Stromal cell of bone marrow (primary cell): ENCODE measurements around the gene GPR18.
"Not testable (repeated sequence)": the region's sequence is repeated elsewhere in the genome, so short reads cannot be mapped to it uniquely, and the experiment has no call there.

Source experiments
- DNase-seq: peaks from one replicate; pipeline ENCODE4 v3.0.0-alpha.2; 2012; ENCODE audit warnings: low read depth

GPR18 gene

GRCh38 chr13:99228737-99229691, 29.2 kb downstream of the GPR18 start:
- peak; percentile 54 for DNase-seq

- DNase-seq, result no peak
Measured at GRCh38 chr13:99227909-99228688, 30.1 kb downstream of the GPR18 start.

- DNase-seq, result no peak
Measured at GRCh38 chr13:99227331-99227900, 30.8 kb downstream of the GPR18 start.

GRCh38 chr13:99226513-99226912, 31.7 kb downstream of the GPR18 start:
- no peak for DNase-seq

- no peak for DNase-seq
Measured at GRCh38 chr13:99225078-99225477, 33.1 kb downstream of the GPR18 start.

GRCh38 chr13:99224021-99224420, 34.2 kb downstream of the GPR18 start:
- DNase-seq, result no peak

- DNase-seq, result no peak
Measured at GRCh38 chr13:99223587-99223986, 34.6 kb downstream of the GPR18 start.

- no peak for DNase-seq
Measured at GRCh38 chr13:99221567-99222239, 36.5 kb downstream of the GPR18 start.

- no peak for DNase-seq
Measured at GRCh38 chr13:99220199-99220935, 37.8 kb downstream of the GPR18 start.

GRCh38 chr13:99218969-99219368, 39.2 kb downstream of the GPR18 start:
- DNase-seq, result no peak

GRCh38 chr13:99218545-99218944, 39.6 kb downstream of the GPR18 start:
- DNase-seq, result no peak

GRCh38 chr13:99218126-99218525, 40.1 kb downstream of the GPR18 start:
- no peak for DNase-seq

- no peak for DNase-seq
Measured at GRCh38 chr13:99217461-99218110, 40.6 kb downstream of the GPR18 start.

GRCh38 chr13:99215184-99215830, 42.9 kb downstream of the GPR18 start:
- DNase-seq, result no peak

GRCh38 chr13:99214731-99215130, 43.4 kb downstream of the GPR18 start:
- DNase-seq, result no peak

GRCh38 chr13:99214232-99214631, 43.9 kb downstream of the GPR18 start:
- DNase-seq, result no peak

- DNase-seq, result no peak
Measured at GRCh38 chr13:99211421-99212035, 46.7 kb downstream of the GPR18 start.

- not testable (repeated sequence) for DNase-seq
Measured at GRCh38 chr13:99210627-99211026, 47.6 kb downstream of the GPR18 start.

GRCh38 chr13:99208845-99209527, 49.2 kb downstream of the GPR18 start:
- DNase-seq, result no peak
